Measurements from ENCODE around the gene AMD1.
A peak's percentile ranks its signal among the peaks of the same experiment; 100 is the strongest.

DNA sequence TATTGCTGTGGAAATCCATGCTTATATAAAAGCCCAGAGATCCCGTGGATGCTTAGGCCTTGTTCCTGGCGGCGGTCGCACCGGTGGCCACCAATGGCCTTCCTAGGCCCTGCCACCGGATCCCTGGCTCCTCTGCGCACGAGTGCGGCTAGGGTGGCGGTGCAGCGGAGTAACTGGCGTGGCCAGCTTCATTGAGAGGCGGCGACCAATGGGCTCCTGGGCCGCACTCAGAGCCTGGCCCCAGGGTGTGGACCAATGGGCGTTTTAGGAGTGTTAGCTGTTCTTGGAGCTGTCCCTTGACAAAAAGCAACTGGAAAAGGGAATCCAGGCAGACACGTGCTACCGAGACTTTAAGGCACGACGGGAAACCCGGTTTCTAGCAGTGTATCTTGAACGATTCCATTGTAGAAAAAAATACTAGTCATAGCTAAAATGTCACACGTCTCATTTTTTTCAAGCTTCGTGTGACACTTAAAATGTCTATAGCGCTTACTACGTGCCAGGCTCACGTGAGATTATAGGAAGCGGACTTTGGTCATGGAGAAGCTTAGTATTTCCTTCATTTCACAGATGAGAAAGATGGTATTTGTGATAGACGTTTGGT is 1.7 kb downstream of the AMD1 start:
- peak; percentile 80 to 90 for TF ChIP-seq POLR2A (IDR thresholded peaks at IDR 0.05)
- TF ChIP-seq, protein P1, sequence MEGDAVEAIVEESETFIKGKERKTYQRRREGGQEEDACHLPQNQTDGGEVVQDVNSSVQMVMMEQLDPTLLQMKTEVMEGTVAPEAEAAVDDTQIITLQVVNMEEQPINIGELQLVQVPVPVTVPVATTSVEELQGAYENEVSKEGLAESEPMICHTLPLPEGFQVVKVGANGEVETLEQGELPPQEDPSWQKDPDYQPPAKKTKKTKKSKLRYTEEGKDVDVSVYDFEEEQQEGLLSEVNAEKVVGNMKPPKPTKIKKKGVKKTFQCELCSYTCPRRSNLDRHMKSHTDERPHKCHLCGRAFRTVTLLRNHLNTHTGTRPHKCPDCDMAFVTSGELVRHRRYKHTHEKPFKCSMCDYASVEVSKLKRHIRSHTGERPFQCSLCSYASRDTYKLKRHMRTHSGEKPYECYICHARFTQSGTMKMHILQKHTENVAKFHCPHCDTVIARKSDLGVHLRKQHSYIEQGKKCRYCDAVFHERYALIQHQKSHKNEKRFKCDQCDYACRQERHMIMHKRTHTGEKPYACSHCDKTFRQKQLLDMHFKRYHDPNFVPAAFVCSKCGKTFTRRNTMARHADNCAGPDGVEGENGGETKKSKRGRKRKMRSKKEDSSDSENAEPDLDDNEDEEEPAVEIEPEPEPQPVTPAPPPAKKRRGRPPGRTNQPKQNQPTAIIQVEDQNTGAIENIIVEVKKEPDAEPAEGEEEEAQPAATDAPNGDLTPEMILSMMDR (IDR thresholded peaks at IDR 0.05) = no peak
